HL-60/S4 treated with retinoic acid at 250 ng/mL for 4 days and 3 days (cell line): ENCODE measurements around the gene GPS2.

Experiments used
- in situ Hi-C: fragments of 300-500 bp; cut with MboI; formaldehyde crosslinking; loops from 2 replicates; pipeline ENCODE4 v1.7.0; 2022; ENCODE audit warnings: low sequenced_read_pairs

Gene GPS2

GRCh38 chr17:7318121-7318860 lies 3.1 kb upstream of the GPS2 start:
- in situ Hi-C loops = no loop called here

DNA sequence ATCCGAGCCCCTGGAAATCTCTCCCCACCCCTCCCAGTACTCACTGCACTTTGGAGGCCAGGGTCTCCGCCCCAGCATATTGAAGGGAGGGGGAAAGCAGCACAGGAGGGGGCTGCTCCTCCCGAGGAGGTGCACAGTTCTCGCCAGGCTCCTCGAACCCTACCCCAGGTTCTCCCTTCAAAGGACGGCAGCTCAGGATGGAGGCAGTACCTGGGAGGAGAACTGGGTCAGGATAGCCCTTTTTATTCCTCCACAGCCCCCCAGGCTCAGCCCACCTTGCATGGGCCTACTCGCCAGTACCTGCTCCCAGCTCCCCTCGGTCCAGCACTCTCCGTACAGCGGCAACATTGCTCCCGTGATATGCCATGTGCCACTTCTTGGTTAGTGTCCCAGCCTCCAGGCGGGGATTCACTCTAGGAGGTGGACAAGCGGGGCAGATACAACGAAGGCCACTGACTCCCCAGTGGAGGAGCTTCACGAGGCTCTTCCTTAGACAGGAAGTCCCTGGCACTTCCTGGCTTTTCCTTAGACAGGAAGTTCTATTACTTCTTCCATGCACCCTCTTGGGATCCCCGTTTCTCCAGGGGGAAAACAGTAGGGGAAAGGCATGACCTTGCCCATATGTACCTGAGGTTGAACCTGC lies 2.1 kb upstream of the GPS2 start:
- in situ Hi-C loops = no loop called here

GRCh38 chr17:7315570-7316235 lies 543 bp upstream of the GPS2 start:
- in situ Hi-C loops = no loop called here

- in situ Hi-C loops = no loop called here
Measured at GRCh38 chr17:7313890-7314718, 1.1 kb downstream of the GPS2 start.

DNA sequence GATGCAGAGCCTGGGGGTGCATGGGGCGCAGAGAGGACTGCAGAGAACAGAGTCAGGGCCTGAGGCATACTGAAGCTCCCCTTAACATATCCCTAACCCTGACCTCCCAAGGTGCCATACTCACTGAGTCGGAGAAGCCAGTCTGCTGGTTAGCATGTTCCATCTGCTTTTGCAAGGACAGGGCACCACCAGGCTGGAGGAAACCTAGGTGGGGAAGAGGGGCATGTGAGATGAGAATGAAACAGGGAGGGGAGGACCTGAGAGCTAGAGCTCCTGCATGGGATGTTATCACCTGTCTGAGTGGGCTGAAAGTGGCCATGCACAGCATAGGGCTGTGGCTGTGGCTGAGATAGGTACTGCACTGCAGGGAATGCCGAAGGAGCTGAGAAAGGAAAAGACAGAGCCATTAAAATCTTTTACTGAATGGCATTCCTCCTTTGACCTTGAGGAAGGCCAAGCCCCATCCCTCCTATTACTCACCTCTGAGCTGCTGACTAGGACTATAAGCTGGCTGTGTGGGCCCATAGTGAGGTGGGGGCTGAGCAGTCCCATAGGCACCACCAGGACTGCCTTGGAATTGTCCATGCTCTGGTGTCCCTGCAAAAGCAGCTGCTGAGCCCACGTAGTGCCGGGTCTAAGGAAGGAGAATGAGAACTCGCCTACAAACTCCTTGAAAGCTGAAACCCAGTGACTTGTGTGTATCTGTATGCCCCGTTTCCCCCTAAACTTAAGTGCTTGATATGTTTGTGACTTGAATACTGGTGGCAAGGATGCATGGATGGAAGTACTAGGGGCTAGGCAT lies 1.9 kb downstream of the GPS2 start:
- in situ Hi-C loops = no loop called here

GRCh38 chr17:7312432-7313087 lies 2.6 kb downstream of the GPS2 start:
- in situ Hi-C loops = no loop called here

DNA sequence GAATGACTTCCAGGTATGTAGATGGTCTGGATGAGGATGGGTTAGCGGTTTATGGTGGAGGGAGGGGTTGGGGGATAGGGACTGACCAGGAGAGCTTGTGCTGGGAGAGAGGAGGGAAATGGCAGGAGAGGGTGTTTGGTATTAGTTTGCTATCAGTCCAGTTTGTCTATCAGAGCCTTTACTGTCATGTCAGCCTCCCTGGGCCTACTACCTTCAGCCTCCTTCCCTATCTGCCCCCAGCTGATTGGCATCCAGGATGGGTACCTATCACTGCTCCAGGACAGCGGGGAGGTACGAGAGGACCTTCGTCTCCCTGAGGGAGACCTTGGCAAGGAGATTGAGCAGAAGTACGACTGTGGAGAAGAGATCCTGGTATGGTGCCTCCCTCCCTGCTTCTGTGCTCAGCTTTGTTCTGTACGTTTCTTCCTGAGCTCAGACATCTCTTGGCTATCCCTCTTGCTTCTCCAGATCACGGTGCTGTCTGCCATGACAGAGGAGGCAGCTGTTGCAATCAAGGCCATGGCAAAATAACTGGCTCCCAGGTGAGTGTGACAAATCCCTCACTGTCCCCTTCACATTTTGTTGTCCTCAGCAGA lies 4.0 kb downstream of the GPS2 start:
- in situ Hi-C loops = no loop called here

- in situ Hi-C loops = no loop called here
Measured at GRCh38 chr17:7309628-7310027, 5.5 kb downstream of the GPS2 start.

DNA sequence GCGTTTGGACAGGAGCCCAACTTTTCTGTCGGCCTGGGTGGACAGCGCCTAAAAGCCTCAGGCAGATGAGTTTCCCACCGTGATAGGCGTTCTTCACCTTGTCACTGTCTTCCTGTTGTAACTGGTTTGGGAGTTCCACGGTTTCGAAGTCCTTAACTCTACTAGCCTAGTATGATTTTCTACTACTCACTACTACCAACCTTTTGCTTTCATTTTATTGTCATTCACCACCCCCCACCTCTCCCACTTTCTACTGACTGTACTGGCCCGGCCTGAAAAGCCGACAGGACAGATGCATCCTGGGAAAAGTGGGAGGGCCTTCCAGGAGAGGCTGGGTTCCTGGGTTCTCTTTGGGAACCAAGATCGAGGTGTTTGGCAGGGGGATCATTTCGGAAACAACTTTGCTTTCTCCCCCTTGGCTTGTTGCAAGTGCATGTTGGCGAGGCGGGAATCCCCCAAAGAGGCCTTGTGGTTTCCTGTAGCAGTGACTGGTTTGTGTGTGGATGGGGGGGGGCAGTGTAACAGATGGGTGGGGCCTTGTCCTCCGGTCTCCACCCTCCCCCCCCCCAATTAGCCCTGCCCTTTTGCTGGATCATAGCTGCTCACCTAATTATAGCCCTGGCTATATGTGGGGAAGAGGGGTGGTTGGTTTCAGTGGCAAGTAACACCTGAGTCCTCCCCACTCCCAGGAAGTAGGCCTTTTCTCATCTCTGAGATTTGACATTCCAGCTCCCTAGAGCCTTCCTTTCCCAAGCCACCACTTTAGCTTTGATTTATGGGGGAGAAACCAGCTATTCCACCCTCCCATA lies 6.3 kb downstream of the GPS2 start:
- in situ Hi-C loops = no loop called here

DNA sequence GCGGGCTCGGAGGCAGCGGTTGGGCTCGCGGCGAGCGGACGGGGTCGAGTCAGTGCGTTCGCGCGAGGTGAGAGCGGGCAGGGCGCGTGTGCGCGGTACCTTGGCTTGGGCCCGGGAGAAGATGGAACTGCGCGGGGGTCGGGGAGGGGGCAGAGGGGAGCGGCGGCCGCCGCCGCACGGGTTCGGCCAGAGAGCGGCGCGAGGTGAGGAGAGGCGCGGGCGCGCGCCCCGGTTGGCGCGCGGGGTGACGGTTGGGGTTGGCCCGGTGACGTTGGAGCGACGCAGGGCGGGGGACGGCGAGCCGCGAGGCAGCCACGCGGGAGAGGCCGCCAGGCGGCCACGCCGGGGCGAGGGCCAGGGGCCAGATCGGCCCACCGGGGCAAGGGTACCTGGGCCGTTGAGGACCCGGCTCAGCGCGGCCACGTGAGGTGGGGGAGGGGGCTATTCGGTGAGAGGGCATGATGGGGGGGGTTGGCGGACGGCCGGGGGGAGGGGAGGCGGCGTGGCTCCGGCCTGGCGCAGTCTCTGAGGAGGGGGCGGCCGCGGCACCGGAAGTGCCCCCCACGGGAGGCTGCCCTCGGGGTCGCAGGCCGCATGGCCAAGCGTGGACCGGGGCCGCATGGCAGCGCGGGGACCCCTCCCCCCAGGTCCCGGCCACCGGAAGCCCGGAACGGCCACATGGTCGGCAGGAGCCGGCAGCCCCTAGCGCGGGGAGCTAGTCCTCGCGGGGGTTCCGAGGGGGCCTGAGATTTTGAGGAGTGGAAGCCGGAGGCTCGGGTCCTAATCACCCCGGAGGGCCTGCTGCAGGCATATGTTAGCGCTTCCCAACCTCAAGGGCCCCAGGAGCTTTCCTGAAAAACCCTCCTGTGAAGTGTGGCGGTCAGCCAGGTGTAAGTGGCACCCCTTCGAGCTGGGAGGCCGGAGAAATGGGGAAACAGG lies 7.2 kb downstream of the GPS2 start:
- in situ Hi-C loops = no loop called here

GRCh38 chr17:7306911-7307685 lies 8.1 kb downstream of the GPS2 start, which contains the start of gene EIF5A:
Gene EIF5A (plus strand): TSS chr17:7307628. CDS start chr17:7309636, 2,008 bp downstream.
- in situ Hi-C loops = no loop called here

GRCh38 chr17:7304179-7304578 lies 11.0 kb downstream of the GPS2 start:
- in situ Hi-C loops = no loop called here

DNA sequence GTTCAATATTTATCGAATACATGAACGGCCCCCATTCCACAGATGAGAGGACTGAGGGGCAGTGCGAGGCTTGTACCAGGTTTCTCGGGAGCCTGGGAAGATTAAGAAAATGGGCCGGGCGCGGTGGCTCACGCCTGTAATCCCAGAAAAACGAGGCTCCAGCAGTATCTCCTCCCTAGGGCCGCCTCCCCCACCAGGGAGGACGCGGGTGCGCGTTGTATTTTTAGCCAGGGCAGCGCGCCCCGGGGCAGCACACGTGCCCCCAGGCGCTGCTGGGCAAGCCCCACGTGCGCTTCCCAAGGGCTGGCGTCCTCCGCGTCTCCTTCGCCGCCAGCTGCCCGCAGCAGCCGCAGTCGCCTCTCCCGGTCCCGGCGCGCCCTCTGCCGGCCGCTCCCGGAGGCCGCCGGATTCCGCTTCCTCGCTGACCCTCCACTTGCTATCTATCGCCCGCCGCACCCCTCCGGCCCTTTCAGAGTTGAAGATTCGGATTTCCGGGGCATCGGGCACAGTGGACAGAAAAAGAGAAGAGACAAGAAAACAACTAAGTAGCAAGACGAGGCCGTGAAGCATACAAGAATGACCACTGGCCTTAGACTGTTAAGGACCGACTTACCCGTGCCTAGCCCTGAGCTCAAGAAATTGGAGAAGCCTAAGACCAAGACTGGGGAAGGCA lies 18.8 kb downstream of the GPS2 start:
- in situ Hi-C loops = no loop called here

GRCh38 chr17:7295230-7296180 lies 19.7 kb downstream of the GPS2 start:
- in situ Hi-C loops = no loop called here

- in situ Hi-C loops = no loop called here
Measured at GRCh38 chr17:7294614-7295153, 20.5 kb downstream of the GPS2 start, which contains the start of gene YBX2. Gene YBX2 (minus strand): TSS chr17:7294639. CDS start chr17:7294500, 139 bp downstream.
